G401.6 (cell line): ENCODE data around the gene RABGAP1.

Experiments
- FAIRE-seq: peaks from 2 replicates; lab custom pipeline; 2012; peaks lifted over from hg19 to GRCh38; lab: Jason Lieb, UNC

The RABGAP1 gene

GRCh38 chr9:123087359-123087888 is 146.6 kb downstream of the RABGAP1 start:
- no peak for FAIRE-seq

GRCh38 chr9:123089040-123089439 is 148.2 kb downstream of the RABGAP1 start:
- no peak for FAIRE-seq

- FAIRE-seq: no peak
Observed at GRCh38 chr9:123089790-123090189, 149.0 kb downstream of the RABGAP1 start.

- no peak for FAIRE-seq
Observed at GRCh38 chr9:123090198-123090896, 149.5 kb downstream of the RABGAP1 start.

GRCh38 chr9:123090956-123091355 is 150.1 kb downstream of the RABGAP1 start:
- FAIRE-seq: no peak

GRCh38 chr9:123091459-123091858 is 150.6 kb downstream of the RABGAP1 start:
- FAIRE-seq: no peak

- FAIRE-seq: no peak
Observed at GRCh38 chr9:123093141-123093540, 152.3 kb downstream of the RABGAP1 start.

- FAIRE-seq: no peak
Observed at GRCh38 chr9:123096987-123097386, 156.2 kb downstream of the RABGAP1 start.

- FAIRE-seq: no peak
Observed at GRCh38 chr9:123097430-123098095, 156.7 kb downstream of the RABGAP1 start.

GRCh38 chr9:123098096-123098459 is 157.3 kb downstream of the RABGAP1 start:
- no peak for FAIRE-seq

- no peak for FAIRE-seq
Observed at GRCh38 chr9:123099042-123099441, 158.2 kb downstream of the RABGAP1 start.

- FAIRE-seq: no peak
Observed at GRCh38 chr9:123099548-123099947, 158.7 kb downstream of the RABGAP1 start.

GRCh38 chr9:123102375-123103113 is 161.7 kb downstream of the RABGAP1 start:
- no peak for FAIRE-seq

- FAIRE-seq: no peak
Observed at GRCh38 chr9:123104807-123105206, 164.0 kb downstream of the RABGAP1 start.

GRCh38 chr9:123105490-123105889 is 164.7 kb downstream of the RABGAP1 start:
- FAIRE-seq: no peak

GRCh38 chr9:123107639-123108285 is 166.9 kb downstream of the RABGAP1 start:
- FAIRE-seq: no peak

- no peak for FAIRE-seq
Observed at GRCh38 chr9:123108976-123109375, 168.2 kb downstream of the RABGAP1 start.

GRCh38 chr9:123109540-123110279 is 168.9 kb downstream of the RABGAP1 start:
- no peak for FAIRE-seq

- no peak for FAIRE-seq
Observed at GRCh38 chr9:123111427-123112014, 170.7 kb downstream of the RABGAP1 start.

- FAIRE-seq: no peak
Observed at GRCh38 chr9:123112015-123112975, 171.5 kb downstream of the RABGAP1 start.
